GM20431 (cell line): ENCODE results near the gene TMEM14A.
"Not testable (repeated sequence)": the region's sequence is repeated elsewhere in the genome, so short reads cannot be mapped to it uniquely, and the experiment has no call there.

Experiments used
- in situ Hi-C: fragments of 300-500 bp; cut with MseI, MboI; formaldehyde crosslinking; loops from one replicate; pipeline ENCODE4 v1.15.0; 2020; ENCODE audit warnings: low sequenced_read_pairs; ENCODE audit not compliant: unreplicated experiment

TMEM14A gene

DNA sequence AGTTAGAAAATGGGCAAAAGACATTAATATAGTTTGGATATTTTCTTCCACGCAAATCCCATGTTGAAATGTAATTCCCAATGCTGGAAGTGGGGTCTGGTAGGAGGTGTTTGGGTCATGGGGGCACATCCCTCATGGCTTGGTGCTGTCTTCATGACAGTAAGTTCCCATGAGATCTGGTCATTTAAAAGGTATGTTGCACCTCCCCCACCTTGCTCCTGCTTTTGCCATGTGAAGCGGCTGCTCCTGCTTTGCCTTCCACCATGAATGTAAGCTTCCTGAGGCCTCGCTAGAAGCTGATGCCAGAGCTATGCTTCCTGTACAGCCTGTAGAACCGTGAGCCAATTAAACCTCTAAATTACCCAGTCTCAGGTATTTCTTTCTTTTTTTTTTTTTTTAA, 16.3 kb upstream of the TMEM14A start:
- in situ Hi-C loops, result loop anchor here (25.0 kb wide), 1 partner anchor 367 kb away; the partner anchor contains the start of gene MCM3

DNA sequence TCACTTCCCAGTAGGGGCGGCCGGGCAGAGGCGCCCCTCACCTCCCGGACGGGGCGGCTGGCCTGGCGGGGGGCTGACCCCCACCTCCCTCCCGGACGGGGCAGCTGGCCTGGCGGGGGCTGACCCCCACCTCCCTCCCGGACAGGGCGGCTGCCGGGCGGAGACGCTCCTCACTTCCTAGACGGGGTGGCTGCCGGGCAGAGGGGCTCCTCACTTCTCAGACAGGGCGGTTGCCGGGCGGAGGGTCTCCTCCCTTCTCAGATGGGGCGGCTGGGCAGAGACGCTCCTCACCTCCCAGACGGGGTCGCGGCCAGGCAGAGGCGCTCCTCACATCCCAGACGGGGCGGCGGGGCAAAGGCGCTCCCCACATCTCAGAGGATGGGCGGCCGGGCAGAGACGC, 15.0 kb upstream of the TMEM14A start:
- in situ Hi-C loops, result loop anchor here (25.0 kb wide), 1 partner anchor 369 kb away; the partner anchor contains the start of gene MCM3

DNA sequence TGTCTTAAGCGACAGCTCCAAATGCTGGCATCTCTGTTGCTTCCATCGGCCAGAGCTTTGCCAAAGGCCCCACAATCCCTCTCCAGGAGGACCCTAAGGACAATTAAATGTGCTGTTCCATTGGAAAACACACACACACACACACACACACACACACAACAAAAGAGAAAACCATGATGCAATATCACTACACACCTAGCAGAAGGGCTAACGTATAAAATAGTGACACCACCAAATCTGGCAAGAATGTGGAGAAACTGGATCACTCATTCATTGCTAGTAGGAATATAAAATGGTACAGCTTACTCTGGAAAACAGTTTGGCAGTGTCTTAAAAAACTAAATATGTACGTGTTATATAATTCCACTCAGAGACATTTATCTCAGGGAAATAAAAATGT, 13.0 kb upstream of the TMEM14A start:
- in situ Hi-C loops, result loop anchor here (25.0 kb wide), 1 partner anchor 371 kb away; the partner anchor contains the start of gene MCM3

DNA sequence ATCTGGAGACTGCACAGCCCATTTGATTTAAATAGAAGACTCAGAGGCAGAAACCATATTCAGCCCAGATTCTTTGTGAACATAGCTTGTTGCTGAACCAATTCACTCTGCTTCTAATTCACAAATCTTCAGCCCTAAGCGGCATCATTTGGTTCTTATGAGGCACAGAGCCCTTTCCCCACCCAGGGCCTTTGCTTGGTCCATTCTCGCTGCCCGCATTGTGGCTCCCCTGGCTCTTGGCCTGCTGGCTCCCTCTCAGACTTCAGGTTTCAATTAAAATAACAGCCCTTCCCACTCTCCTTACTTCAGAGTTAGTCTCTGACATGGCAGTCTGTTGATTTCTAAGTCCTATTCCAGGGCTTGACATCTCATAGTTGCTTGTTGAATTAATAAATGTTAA, 9.4 kb upstream of the TMEM14A start:
- in situ Hi-C loops, result loop anchor here (10.0 to 25.0 kb wide), 2 partner anchors 257 to 374 kb away; partner anchors contain the start of gene MCM3

DNA sequence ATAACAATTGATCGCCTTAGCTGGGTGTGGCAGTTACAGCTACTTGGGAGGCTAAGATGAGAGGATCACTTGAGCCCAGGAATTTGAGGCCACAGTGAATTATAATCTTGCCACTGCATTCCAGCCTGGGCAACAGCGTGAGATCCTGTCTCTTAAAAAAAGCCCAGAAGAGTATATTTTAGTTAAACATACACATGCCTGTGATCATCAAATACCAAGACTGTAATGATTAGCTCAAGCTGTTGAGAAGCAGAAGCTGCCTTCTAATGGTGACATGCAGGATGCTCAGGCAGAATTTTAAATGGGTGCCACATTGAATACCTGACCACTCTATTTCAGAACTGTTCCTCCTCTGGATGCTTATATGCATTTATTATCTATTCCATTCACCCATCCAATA, 8.9 kb upstream of the TMEM14A start:
- in situ Hi-C loops, result loop anchor here (10.0 to 25.0 kb wide), 2 partner anchors 257 to 375 kb away; partner anchors contain the start of gene MCM3

DNA sequence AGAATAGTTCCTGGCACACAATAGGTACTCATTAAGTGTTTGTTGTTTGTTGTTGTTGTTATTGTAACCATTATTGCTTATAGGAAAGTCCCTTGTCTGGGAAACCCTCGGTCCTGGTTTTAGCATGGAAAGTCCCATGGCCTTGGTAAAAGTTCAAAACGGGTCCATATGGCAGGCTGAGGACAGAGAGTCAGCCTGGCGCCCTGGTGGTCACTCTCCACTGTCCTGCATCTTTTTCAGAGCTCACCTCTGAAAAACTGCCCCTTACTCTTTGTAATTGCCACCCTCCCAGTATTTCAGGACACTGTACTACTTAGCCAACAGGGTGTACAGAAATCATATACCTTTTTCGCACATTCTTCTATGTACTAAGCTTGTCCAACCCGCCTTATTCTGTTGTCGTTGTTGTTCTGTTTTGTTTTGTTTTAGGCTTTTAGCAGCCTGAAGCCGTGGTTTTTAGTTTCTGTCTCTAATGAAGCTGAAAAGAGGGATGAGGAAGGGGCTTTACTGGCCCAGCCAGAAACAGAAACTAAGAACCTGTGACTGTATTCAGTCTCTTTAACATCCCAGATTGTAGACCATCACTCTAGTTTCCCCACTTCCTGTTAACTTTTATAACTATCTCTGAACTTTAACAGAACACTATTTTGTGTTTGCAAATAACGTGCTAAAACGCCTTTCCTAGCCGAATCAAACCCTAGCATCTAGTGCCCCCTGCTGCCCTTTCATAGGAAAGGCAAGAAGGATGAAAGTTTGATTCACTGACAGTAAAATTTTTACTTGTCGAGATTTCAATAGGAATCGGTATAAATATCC, 7.6 kb upstream of the TMEM14A start:
- in situ Hi-C loops, result loop anchor here (10.0 to 25.0 kb wide), 2 partner anchors 259 to 376 kb away; partner anchors contain the start of gene MCM3

DNA sequence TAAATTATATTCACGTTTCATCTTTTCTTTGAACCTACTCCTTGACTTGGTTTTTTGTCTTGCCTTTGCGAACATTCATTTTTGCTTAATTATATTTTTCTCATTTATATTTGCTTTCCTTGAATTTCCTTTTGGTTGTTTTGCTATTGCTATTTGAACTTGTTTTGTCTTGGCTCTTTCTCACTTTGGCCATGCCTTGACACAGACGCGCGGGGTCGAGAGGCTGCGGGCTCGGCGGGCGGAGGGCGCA, 7.1 kb upstream of the TMEM14A start:
- in situ Hi-C loops, result loop anchor here (10.0 to 25.0 kb wide), 2 partner anchors 259 to 377 kb away; partner anchors contain the start of gene MCM3

DNA sequence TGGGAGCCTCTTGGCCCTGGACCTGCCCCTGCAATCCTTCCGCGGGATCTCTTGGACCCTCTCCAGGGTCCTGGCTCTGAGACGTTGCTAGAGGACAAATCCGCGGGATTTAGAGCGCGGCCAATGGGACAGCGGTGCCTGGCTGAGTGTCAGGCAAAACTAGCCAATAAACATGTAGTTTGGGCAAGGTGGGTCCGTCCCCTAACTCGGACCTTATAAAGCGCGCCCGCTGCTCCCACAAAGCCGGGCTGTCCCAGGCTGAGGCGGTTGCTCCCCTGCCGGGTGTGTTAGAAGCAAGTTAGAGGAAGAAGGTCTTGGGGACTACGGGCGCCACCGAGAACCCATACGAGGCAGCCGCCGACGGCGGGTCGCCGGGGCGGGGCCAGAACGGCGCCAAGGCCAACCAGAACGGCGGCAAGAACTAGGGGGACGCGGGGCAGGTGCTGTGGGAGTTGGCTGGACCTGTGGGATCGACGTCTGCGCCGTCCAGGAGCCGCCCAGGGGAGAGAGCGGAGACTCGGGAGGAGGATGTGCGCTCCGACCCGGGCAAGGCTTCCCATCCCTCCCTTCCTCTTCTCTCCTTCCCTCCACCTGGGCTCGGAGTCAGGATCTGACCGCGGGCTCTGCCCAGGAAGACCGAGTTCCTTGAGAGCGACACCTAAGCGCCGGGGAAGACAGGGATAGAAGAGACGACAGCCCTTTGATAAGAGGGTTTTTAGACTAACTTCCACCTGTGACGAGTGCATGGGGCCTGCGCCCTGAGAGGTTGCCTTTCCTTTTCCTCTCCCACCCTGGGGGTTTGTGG, 6.5 kb upstream of the TMEM14A start:
- in situ Hi-C loops, result loop anchor here (10.0 to 25.0 kb wide), 2 partner anchors 260 to 377 kb away; partner anchors contain the start of gene MCM3

DNA sequence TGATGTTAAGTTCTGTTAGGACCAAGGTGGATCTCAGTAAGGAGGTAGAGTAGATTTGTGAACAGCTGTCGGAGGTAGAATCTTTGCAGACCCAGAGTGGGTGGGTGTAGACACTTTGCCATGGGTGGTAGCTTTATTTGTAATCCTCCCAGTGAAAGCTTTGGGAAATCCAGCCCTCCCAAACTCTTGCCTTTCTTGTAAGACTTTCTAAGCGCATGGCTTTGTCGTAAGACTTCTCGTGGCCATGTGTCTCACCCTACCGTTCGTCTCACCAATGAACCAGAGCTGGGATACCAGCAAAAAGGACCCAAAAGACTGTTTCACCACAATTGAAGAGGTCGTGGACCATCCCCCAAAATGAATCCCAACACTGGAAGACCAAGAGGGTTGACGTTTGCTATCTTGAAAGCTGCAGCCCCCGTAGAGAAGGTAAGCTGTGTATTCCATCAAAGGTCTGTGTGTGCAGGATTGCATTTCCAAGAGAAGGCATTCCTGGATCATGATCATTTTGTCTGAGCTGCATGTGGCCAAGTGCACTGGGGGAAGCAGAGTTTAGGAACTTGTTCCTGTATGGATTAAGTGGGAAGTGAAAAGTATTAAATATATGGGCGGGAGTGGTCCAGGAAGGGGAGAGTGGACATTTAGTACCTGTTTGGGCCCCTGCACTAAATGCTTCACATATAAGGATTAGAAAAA, 5.8 kb upstream of the TMEM14A start:
- in situ Hi-C loops, result loop anchor here (10.0 to 25.0 kb wide), 2 partner anchors 260 to 378 kb away; partner anchors contain the start of gene MCM3

DNA sequence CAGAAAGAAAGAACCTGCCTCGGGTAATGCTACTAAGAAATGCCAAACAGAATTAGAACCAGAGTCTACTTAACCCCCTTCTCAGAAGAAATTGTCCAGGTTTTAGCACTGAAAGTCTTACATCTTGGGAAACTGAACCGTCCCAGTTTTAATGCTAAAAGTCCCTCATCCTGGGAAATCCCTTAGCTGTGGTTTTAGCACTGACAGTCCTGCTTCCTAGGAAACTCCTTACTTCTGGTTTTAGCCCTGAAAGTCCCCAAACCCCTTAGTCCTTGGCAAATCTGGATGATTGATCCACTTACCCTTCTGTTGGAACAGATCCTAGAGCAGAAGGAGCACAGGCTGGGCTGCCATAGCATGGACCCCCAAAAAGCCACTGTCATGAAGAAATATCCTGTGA, 4.8 kb upstream of the TMEM14A start:
- in situ Hi-C loops, result loop anchor here (10.0 to 25.0 kb wide), 2 partner anchors 261 to 379 kb away; partner anchors contain the start of gene MCM3

DNA sequence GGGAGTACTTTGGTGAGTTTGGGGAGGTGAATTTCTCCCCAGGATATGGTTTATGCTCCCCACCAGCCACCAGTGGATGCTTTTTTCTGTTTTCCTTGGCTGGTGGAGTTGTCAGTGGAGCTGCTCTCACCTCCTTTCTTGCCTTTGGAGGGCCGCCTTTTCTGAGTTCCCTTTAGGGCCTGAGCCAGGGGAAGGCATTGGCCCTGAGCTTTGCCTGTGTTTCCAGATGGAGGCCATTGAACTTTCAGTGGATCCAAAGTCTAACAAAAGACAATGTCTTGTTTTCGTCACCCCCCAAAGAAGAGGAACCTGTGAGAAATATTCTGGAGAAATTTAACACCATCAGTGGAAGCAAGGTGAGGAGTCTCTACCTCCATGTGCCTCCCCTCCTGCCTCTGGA, 4.4 kb upstream of the TMEM14A start:
- in situ Hi-C loops, result loop anchor here (10.0 to 25.0 kb wide), 2 partner anchors 262 to 379 kb away; partner anchors contain the start of gene MCM3

DNA sequence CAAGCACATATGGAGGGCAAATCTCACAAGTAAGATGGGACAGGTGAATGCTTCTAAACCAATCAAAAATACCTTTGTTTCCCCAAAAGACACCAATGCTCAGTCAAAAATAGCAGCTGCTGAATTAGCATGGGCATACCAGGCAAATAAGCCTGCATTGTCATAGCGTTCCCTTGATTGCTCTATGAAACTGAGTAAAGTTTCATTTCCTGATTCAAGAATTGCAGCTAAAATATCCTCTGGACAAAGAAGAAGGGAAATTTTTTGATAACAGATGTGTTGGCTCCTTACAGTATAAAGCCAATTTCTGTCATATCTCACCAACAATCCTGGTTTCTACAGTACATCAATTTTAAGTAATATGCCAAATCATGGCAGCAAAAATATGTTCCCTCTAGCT, 3.3 kb upstream of the TMEM14A start:
- in situ Hi-C loops, result loop anchor here (10.0 to 25.0 kb wide), 2 partner anchors 263 to 380 kb away; partner anchors contain the start of gene MCM3

DNA sequence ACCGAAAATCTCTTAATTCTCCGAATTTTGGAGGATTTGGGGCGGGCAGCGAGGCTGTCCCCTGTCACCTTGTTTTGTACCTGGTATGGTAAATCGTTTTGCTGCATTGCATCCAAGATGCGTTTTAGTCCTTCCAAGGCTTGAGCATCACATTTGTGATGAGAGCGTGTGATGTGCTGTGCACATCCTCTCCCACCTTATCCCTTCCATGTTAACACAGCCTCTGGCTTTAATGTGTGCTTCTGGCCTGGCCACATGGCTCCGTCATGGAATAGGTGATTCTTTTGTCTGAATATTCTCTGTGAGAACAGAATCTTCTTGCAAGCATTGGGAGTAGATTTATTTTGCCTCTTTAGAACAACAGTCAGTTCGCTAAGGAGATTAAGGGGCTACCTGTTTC, 763 bp downstream of the TMEM14A start:
- in situ Hi-C loops, result loop anchor here (25.0 kb wide), 1 partner anchor 384 kb away; the partner anchor contains the start of gene MCM3

DNA sequence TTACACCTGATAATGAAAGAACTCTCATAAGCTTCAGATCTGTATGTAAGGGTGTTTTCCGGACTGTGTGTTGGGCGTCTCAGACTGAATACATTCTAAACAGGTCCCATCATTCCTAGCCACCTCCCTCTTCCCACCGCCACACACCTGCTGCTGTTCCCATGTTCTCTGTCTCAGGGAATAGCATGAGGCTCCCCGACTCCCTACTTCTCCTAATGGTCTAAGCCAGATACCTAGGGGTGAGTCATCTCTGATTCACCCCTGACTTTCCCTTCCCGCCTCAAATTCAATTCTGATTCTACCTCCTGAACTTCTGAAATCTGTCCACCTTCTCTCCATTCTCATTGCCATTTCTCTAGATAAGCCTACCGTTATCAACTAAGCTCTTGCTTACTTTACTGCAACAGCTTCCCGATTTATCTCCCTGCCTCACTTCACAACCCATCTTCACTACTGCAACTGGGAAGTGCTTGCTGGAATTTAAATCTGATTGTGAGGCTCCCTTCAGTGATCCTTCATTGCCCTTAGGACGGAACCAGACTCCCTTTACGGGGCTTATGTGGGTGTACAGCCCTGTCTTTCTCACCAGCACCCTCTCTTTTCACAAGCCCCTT, 1.6 kb downstream of the TMEM14A start:
- in situ Hi-C loops, result loop anchor here (25.0 kb wide), 1 partner anchor 385 kb away; the partner anchor contains the start of gene MCM3

DNA sequence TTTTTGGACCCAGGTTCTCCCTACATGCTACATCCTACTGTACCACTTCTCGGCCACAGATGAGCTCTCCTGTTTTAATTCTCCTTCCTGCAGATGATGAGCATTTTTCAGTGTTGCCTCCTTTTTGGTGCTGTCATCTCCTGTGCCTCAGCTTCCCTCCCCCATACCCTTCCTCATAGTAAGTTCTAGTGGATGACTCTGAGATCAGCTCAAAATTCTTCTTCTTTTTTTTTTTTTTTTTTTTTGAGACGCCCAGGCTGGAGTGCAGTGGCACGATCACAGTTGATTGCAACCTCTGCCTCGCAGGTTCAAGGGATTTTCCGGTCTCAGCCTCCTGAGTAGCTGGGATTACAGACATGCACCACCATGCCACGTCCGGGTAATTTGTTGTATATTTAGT, 3.8 kb downstream of the TMEM14A start:
- in situ Hi-C loops, result loop anchor here (25.0 kb wide), 1 partner anchor 387 kb away; the partner anchor contains the start of gene MCM3

DNA sequence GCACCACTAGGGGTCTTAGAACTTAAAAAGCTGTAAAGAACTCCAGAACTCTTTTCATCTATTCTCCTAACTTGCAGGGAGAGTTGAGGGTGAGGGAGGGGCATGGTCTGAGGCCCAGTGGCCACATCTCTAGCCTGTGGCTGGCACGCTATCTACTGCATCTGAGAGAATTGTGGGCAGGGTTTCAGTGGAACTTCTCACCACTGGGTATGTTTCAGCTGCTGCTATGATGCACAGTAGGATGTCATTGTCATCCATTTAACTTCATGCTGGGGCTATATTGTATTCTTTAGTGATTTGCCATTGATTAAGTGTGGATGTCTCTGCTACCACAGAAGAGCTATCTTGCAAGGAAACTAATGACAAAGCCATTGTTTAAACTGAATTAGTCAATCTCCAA, 4.5 kb downstream of the TMEM14A start:
- in situ Hi-C loops, result no loop called here

DNA sequence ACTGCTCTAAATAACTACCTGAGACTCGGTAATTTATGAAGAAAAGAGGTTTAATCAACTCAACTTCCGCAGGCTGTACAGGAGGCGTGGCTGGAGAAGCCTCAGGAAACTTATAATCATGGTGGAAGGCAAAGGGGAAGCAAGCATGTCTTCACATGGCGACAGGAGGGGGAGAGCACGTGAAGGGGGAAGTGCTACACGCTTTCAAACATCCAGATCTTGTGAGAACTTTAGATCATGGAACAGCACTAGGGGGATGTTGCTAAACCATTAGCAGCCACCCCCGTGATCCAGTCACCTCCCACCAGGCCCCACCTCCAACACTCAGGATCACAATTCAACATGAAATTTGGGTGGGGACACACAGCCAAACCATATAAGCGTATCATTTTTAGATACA, 5.7 kb downstream of the TMEM14A start:
- in situ Hi-C loops, result not testable (repeated sequence)

DNA sequence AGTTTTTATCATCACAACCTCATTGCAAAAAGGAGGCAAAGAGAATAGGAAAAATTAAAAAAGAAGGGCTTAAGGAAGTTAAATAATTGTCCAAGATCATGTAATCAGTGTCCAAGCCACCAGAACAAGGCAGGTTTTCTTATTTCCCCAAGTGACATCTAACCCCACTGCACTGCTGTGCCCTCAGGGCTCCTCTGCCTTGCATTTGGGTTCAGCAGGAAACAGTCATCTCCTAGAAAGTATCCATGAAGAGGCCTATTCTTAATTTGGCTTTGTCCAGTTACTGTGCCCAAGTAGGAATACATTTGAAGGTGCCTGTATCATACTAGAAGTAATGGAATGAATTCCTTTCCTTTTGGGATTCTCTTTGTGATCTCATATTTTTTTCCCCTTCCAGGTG, 10.5 kb downstream of the TMEM14A start:
- in situ Hi-C loops, result no loop called here
